NB4 (cell line): ENCODE results near the gene PLD5.

Experiments
- CTCF ChIP-seq: IDR thresholded peaks from one replicate; pipeline ENCODE4 v1.5.1; 2012; ENCODE audit warnings: low read depth, low read length
- MYC ChIP-seq: IDR thresholded peaks from 2 replicates; pipeline ENCODE4 v1.6.1; 2011; ENCODE audit warnings: low read depth, low read length
- POLR2A ChIP-seq: IDR thresholded peaks from 2 replicates; pipeline ENCODE4 v1.6.1; 2011; ENCODE audit warnings: mild to moderate bottlenecking; ENCODE audit not compliant: insufficient read length; ENCODE audit errors: extremely low read depth
- TF ChIP-seq, protein P1 (sequence below): IDR thresholded peaks from 2 replicates; pipeline ENCODE4 v1.6.1; 2011; ENCODE audit warnings: low read depth, low read length

- no peak for TF ChIP-seq CTCF
- TF ChIP-seq POLR2A: no peak
- TF ChIP-seq, protein P1, sequence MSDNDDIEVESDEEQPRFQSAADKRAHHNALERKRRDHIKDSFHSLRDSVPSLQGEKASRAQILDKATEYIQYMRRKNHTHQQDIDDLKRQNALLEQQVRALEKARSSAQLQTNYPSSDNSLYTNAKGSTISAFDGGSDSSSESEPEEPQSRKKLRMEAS: no peak
- TF ChIP-seq MYC: no peak
These were observed 466.8 kb downstream of the PLD5 start for GRCh38 chr1:242057745-242058115.
